SIG-M5 (cell line): ENCODE measurements around the gene ATP2B2.

Experiments
- DNase-seq: peaks from one replicate; lab custom pipeline; 2025; lab: John Stamatoyannopoulos, UW

The ATP2B2 gene

DNA sequence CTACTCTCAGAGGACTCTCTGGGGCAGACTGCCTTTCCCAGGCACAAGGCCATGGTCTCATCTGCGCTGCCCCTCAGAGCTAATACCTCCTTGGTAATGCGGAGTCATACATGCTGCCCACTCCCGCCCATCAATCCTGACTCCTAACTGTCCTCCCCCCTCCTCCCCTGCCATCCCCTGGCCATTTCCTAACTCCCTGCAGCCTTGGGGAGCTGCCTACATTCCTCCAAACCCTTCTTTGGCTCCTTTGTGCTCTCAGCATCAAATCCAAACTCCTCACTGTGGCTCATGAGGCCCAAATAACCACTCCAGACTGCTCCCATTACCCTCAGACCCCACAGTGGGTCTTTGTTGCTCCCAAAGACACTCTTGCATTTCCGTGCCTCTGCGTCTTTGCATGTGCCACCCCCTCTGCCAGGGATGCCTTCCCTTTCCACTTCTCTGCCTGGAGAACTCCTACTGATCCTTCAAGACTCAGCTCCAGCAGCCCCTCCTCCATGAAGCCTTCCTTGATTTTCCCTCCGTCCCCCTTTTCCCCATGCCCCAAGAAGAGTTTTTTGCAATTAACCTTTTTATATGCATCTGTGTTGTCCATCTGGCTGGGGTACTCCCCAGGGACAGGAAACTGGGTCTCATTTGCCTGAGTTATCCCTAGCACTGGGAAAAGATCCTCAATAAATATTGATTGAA, 5.5 kb upstream of the ATP2B2 start:
- DNase-seq = no peak

DNA sequence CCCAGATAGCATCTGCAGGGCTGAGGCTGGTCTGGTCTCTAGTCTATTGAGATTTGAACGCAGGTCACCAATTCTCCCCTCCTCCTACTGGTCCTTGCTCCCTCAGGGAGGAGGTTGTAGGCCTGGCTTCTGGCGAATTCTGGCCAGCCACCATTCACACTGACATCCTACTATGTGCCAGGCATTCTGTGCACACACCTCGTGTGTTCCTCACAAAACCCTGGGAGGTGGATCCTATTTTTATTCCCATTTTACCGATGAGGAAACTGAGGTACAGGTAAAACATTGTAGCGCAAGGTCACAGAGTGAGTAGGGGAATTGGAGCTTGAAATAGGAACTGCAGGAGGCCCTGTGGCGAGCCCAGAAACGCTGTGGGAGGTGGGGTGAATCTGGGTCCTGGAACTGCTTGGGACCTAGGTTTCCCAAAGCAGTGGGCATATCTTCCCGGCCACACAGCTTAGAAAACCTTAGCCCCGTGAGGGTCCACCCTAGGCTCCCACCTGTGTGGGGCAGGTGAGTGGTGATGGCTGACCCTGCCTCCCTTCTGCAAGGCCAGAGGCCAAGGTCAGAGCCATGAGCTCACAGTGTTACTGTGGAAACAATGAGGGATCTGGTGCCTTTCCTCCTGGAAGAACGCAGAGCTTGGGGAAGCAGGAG, 4.8 kb upstream of the ATP2B2 start:
- no peak for DNase-seq

DNA sequence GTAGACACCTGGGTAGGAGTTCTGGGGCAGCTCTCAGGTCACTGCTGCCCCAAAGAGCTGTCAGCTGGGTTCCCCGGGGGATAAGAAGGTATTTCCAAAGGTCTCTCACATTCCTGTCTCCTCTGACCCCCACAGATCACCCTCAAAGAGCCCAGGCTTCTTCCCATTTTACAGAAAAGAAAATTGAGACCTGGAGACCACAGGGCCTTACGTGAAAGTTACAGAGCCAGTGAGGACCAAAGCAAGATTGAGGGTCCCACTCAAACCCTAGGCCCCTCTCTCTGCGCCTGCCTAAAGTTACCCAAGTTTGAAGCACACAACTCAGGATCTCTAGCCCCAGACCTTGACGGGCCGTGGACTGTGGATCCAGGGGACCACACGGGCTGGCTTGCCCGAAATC, 3.9 kb upstream of the ATP2B2 start:
- DNase-seq = no peak

DNA sequence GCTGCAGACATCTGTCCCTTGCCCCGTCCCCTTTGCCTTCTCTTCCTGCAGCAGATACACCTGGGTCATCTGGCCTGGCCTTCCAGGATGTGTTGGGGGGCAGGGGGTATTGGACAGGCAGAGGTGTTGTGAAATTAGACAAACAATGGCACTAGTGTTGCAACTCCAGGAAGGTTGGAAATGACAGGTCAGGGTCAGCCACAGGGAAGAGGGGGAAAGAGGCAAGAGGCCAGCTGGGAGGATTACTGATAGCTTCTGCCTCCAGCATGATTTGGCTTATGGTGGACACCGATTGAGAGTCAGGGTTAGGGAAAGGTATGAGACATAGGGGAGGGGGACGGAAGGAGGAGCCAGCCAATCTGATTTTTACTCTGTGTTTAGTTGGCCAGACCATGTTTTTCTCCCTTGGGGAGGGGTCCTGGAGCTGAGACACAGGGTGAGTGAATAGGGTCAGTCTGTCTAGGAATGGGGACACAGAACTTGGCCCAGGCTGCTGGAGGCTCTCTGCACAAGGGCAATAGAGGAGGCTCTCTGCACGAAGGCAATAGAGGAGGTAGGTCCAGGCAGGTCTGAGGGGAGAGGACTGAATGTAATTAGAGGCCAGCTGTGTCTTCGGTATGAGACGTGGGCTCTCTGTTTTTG, 3.4 kb upstream of the ATP2B2 start:
- DNase-seq = no peak

DNA sequence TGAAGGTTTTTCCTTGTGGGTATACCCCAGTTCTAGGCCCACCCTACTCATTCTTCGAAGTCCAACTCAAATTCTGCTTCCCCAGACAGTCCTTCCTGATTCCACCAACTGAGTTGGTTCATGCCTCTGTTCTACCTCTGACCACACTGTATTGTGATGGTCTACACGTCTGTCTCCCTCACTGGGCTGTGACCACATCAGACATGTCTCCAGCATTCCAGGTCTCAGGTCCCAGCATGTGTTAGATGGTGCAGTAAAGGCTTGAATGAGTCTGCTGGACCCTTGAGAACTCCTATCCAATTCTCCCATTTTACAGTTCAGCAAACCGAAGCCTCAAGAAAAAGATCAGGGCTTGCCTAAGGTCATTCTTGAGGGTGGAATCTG, 2.8 kb upstream of the ATP2B2 start:
- no peak for DNase-seq

DNA sequence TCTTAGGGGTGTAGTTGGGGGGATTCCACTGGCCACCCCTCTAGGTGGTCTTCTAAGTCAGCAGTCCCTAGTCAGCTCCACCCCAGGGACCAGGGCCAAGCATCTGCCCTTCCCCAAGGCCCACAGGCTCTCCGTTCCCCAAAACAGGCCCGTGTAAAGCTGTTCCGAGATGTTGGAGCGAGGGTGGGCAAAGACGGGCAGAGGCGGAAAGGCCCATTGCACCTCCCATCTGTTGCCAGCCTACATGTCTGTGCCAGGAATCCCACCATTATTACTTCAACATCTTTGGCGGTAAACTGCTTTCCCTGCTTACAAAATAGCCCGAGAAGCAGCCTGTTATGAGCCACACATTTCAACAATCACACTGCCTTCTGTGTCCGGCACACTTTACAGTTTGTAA, 1.9 kb upstream of the ATP2B2 start:
- DNase-seq = no peak

DNA sequence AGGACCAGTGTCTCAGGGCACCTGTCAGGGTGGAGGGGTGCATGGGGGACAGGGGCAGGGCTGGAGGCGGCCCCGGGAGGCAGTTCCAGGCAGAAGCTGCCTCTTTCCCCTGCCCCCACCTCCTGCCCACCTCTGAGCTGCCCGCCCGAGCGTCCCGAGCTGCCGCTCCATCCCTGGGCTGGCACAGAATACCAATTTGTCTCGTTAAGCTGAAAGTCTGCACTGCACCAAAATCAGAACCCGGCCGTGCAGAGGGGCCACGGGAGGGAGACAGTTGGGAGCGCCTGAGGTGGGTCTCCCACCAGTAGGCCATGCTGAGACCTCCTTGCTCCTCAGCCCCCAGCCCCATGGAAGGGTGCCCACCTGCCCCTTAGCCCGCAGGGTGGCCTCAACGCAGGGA, 1.3 kb upstream of the ATP2B2 start:
- no peak for DNase-seq

DNA sequence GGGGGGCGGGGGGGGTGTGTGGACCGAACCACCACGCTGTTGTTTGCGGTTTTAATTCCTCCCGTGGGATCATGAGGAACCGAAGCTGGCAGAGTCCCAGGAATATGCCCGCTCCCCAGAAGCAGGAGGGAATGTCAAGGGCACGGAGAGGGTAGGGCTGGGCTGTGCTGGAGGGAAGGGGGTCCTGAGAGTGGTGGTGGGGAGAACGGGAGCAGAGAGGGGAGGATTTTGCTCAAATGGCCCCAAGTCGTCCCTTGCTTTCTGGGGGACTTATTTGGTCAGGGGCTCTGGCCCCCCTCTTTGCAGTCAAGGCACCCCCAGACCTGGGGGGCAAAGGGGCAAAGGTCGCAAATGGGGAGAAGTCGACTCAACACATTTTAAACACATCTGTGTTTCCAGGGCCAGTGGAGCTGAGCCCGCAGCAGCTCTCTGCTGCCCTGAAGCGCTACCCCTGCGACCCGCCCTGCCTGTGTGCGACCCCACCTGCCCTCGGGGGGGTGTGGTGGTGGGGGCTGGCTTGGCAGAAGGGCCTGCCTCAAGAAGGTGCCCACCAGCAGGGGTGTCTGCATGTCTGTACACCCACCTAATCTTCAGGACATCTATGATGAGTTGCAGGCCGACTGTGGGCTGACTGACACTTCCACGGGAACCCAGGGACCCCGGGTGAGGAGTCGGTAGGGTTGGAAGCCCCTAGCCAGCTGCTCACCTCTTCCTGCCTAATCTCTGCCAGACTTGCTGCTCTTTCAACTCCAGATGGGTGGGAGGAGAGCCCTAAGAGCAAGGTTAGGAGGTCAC, 602 bp upstream of the ATP2B2 start:
- no peak for DNase-seq

DNA sequence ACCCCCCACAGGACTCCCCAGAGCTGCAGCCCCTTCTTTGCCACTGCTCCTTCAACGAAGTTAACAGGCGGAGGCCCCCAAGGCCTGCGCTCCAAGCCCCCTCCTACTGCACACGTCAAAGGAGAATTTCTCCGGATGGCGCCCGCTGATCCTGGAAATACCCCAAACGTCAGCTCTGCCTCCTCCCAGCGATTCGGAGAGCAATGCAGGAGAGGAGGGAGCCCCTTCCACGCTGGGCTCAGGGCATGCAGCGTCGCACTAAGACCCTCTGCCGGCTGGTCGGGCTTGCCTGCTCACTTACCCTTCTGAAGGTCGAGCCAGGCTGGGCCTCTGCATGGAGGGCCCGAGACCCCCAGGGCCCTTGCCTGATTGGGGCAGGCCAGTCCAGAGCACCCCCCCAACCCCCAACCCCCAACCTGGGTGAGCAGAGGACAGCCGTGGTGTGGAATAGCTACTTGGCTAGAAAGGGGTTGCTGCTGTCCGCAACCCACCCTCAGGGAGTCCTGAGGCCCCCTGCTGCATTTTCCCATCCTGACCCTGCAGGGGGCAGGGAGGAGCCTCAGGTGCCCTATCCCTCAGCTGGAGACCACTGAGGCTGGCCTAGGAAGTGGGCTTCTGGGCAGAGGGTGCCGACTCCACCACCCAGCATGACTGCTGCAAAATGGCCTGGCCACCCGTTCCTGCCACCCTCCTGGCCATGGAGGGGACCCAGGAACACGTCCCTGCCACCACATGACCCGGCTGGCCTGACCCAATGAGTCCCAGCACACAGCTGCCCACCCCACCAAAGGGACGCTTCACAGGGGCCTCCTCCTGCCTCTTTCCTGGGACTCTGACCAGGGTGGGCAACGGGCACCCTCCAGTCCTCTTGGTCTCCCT, 976 bp downstream of the ATP2B2 start:
- DNase-seq = no peak

DNA sequence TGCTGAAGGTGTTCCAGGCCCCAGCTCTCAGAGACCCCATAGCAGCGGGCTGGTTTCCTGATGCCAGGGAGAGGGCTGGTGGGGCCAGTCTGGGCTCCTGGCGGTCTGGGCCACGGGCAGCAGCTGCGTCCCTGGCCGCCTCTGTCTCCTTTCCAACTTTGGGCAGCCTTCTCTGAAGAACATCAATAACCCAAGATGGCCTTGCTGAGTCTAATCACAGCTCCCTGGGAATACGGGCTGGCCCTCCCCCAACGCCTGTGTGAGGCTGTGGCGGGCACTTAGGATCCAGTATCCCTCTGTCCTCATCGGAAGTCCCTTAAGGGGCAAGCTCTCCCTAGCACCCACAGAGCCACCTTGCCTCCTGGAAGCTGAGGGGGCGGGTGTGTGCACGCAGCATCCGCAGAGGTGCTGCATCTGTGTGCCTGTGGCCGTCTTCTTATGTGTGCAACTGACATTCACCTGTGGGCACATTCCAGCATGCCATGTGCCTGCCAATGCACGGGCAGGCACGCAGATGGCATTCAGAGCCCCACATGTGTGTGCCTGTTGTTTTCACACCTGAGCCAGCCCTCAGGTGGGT, 2.1 kb downstream of the ATP2B2 start:
- DNase-seq = no peak

DNA sequence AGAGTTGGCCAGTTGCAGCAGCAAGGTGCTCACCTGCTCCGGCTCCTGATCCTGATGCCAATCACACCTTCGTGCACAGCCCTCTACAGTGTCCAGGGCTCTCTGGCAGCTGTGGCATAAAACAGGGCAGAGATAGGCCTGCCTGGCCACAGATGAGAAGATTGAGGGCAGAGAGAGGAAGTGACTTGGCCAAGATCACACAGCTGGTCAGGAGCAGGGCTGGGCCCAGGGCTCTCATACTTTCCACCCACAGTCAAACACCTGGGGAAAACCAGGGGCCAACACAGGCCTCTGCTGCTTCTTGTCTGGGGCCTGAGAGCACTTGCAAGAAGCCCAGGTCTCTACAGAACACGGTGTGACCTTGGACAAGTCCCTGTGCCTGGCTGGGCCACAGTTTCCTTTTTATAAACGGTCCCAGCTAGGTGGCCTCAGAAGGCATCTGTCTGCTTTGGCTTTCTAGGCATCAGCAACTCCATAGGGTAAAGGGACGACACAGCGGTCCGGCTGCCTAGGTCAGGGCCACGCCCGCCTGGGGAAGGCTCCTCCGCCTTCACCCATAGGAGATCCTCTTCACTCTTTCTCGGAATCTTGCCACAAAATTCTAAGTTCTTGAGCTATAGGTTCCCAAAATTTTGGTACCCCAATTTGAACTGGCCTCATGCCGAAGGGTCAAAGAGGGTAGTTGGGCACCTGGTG, 3.1 kb downstream of the ATP2B2 start:
- DNase-seq = no peak

DNA sequence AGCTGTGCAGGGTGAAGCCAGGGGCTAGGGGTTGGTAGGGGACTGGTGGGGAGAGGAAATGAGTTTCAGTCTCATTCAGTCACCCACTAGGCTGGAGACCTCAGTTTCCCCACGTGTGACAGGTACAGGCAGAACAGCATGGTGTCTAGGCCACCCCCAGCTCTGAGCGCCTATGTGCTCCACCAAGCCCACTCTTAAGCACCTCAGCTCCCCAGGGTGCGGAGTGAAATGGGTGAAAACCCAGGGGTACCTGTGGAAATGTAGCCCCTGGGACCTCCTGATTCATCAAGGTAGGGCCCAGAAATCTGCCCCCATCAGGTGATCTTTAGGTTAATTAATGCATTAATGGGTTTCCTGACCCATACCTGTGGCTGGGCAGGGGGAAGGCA, 3.7 kb downstream of the ATP2B2 start:
- DNase-seq = no peak

DNA sequence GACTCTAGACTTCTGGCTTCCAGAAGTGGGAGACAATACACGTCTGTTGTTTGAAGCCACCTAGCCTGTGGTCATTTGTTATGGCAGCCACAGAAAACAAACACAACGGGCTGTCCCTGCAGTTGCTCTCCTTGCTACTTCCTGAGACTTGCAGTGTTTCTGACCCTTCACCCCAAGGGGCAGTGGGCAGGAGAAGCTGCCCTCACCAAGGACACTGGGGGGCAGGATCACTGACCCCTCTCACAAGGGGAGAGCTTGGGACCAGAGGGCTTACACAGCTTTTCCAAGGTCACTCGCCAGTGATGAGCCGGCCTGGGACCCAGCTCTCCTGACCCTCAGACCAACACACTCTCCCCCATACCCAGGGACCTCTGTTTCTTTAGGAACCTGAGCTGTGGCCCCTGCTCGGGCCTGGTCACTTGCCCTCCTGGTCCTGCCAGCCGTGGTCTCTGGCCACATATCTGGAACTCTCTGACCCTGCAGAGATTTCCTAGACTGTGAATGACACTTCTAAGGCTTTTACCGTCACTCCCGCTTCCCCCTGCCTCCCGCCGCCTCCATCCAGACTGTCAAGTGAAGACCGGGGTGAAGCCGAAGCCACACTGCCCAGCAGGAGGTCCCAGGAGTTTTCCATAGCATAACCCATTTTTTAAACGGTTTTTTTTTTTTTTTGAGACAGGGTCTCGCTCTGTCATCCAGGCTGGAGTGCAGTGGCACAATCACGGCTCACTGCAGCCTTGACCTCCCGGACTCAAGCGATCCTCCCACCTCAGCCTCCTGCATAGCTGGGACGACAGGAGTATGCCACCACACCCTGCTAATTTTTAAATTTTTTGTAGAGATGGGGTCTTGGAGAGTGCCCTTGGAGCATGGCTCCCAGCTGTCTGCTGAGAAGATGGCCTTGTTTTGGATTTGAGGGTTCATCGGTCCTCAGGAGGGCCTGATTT, 4.4 kb downstream of the ATP2B2 start:
- no peak for DNase-seq

DNA sequence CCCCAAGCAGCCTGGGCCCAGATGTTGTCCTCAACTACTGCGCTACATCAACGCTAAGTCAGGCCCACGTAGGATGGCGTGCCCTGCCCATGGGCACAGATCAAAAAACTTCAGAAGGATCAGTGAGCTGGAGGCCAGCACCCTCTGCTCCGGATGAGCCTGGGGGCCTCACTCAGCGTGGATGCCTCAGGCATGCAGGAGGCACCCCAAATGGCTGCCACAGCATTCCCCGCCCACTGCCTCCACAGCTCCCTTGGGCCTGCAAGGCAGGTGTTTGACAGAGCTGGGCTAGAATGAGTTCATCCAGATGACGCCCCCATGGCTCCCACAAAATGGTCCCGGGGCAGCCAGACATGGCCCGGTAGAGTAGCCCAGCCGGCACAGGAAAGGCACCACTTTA, 7.1 kb downstream of the ATP2B2 start:
- no peak for DNase-seq

DNA sequence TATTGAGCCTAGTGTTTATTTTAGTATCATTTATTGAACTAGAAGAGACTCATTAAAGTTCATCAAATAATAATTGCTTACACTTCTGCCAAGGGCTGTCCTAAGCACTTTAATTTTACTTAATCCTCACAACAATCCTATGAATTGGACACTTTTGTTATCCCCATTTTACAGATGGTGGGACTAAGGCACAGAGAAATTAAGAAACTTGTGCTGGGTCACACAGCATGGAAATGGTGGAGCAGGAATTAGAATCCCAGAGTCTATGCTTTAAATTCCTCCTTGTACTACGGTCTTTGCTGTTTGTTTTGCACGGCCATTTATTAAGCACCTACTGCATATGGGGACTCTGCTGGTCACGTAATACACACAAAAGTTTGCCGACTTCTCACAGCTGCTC, 7.9 kb downstream of the ATP2B2 start:
- DNase-seq = no peak

DNA sequence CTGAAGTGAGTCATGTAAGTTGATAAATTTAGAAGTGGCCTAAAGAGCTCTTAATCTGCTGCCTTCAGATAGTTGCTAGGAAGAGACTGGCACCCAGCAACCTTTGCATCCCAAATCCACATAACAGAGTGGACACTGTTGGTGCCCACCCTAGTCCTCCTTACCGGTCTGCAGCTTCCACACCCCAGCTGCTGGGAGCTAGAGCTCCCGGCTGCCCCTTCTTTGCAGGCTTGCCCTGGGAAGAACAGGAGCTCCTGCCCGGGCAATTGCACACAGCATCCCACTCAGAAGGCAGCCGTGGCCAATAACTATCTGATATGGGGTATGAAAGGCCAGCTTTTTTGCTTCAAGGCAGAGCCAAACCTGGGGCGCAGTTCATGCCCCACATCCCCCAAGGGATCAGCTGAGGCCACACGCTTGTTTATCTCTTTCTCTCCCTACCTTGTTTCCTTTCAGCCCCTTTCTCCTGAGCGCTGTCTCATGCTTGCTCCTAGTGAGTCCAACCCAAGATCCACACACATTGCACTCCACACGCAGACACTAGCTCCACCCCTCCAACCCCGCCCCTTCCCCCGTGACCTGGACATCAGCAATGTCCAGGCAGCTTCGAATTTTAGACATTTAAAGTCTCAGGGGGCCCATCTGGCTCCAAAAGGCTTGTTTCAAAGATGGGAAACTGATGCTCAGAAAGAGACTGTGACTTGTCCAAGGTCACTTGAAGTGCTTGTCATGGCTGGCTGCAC, 9.1 kb downstream of the ATP2B2 start:
- no peak for DNase-seq

DNA sequence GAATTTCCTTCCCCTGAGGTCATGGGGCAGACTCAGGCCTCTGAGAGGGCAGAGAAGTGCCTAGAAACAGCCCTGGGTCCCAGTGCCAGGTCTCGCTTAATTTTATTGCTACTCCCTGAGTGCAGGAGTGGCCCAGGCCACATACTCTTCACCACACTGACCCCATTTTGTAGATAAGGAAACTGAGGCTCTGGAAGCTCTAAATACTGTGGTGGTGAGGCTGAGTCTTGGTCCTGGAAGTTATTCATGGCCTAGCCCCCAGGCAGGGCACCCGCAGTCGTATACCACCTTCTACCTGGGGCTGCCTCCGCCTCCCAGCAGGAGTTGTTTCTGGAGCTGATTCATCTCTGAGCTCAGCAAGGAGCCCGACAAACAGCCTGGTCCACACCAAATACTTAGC, 9.8 kb downstream of the ATP2B2 start:
- no peak for DNase-seq

DNA sequence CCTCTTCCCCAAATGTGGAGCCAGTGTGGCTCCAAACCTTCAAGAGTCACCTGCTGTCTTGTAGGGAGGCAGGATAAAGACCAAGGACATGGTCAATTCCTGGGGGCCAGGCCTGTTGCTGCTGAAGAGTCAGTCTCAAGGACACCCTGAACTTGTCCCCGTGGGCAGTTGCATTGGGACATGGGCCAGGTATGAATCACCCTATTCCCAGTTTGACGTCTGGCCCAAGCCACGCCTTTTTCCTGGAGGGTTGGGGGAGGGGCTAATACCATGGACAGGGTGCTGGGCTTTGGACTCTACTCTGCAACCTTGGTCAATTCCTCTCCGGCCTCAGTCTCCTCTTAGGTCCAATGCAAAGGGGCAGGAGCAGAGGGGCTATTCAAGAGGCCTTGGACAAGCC, 10.4 kb downstream of the ATP2B2 start:
- DNase-seq = no peak

DNA sequence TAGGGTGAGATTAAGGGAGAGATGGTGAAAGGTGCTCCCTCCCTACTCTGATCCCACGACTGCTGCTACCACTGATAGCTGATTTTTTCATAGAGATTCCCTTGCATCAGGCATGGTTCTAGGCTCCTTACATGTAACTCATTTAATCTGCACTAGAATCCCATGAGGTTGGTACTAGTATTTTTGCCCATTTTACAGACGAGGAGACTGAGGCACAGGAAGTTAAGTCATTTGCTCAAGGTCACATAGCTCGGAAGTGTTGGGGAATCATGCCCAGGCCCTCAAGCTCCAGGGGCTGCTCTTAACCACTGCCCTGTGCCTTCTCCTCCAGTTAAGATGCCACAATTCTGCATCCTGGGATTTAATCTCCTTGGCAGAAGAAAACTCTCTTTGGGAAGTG, 11.2 kb downstream of the ATP2B2 start:
- no peak for DNase-seq
